NCI-H187 treated with DMSO at 0.1 percent for 48 hours (cell line): Measurements from ENCODE around the gene CEP170B.
"Not testable (repeated sequence)": the region's sequence is repeated elsewhere in the genome, so short reads cannot be mapped to it uniquely, and the experiment has no call there.

Experiments
- DNase-seq: peaks from one replicate; lab custom pipeline; 2025; lab: John Stamatoyannopoulos, UW

The CEP170B gene

GRCh38 chr14:104844306-104845032 is 20.6 kb upstream of the CEP170B start:
- DNase-seq, result no peak

GRCh38 chr14:104845033-104845666 is 19.9 kb upstream of the CEP170B start:
- DNase-seq, result no peak

- DNase-seq, result no peak
Observed at GRCh38 chr14:104845834-104846441, 19.1 kb upstream of the CEP170B start.

GRCh38 chr14:104852280-104852663 is 12.8 kb upstream of the CEP170B start:
- DNase-seq, result no peak

- no peak for DNase-seq
Observed at GRCh38 chr14:104855532-104856090, 9.5 kb upstream of the CEP170B start.

- no peak for DNase-seq
Observed at GRCh38 chr14:104856157-104856868, 8.8 kb upstream of the CEP170B start.

- DNase-seq, result no peak
Observed at GRCh38 chr14:104856869-104857860, 7.9 kb upstream of the CEP170B start.

- not testable (repeated sequence) for DNase-seq
Observed at GRCh38 chr14:104857931-104858330, 7.1 kb upstream of the CEP170B start.

GRCh38 chr14:104858811-104859426 is 6.1 kb upstream of the CEP170B start:
- DNase-seq, result no peak

GRCh38 chr14:104859900-104860299 is 5.2 kb upstream of the CEP170B start:
- no peak for DNase-seq

- DNase-seq, result no peak
Observed at GRCh38 chr14:104860414-104860813, 4.7 kb upstream of the CEP170B start.

- DNase-seq, result no peak
Observed at GRCh38 chr14:104863131-104863862, 1.8 kb upstream of the CEP170B start.

GRCh38 chr14:104863923-104864266 is 1.2 kb upstream of the CEP170B start:
- no peak for DNase-seq

- no peak for DNase-seq
Observed at GRCh38 chr14:104864267-104865080, 594 bp upstream of the CEP170B start.

GRCh38 chr14:104865631-104866441 is 768 bp downstream of the CEP170B start:
- DNase-seq, result no peak

GRCh38 chr14:104866451-104867370 is 1.6 kb downstream of the CEP170B start:
- no peak for DNase-seq

GRCh38 chr14:104867371-104868059 is 2.4 kb downstream of the CEP170B start:
- no peak for DNase-seq
